Sigmoid colon (tissue), 7 donors: ENCODE results near the gene VPS45. TPM values are rescaled to one million over a fixed set of nuclear protein-coding genes. Genes with fewer than 3 reads are reported as not detected.
A peak's percentile ranks its signal among the peaks of the same experiment; 100 is the strongest.

Experiments
- DNase-seq: peaks from one replicate; pipeline ENCODE4 v3.0.0-alpha.2; 2019
- H3K27ac ChIP-seq, 4 donors: fragments of 200-600 bp; sonication (generic); one replicate each; pipeline ENCODE4 v1.5.1; 2016 to 2019; ENCODE audit warnings: mild to moderate bottlenecking in 1 of 4
- H3K27me3 ChIP-seq, 3 donors: fragments of 200-600 bp; sonication (generic); one replicate each; pipeline ENCODE4 v1.5.1; 2019; ENCODE audit warnings: mild to moderate bottlenecking in 1 of 3
- H3K36me3 ChIP-seq, 4 donors: fragments of 200-600 bp; sonication (generic); one replicate each; pipeline ENCODE4 v1.5.1; 2016 to 2019
- H3K4me1 ChIP-seq, 4 donors: fragments of 200-600 bp; sonication (generic); one replicate each; pipeline ENCODE4 v1.5.1; 2017 to 2019
- H3K4me3 ChIP-seq, 4 donors: fragments of 200-600 bp; sonication (generic); one replicate each; pipeline ENCODE4 v1.5.1; 2017 to 2019; ENCODE audit warnings: mild to moderate bottlenecking in 2 of 4, moderate library complexity in 1 of 4
- H3K9me3 ChIP-seq, 4 donors: fragments of 200-600 bp in 3 of 4; sonication (generic) in 3 of 4; one replicate each; pipeline versions ENCODE4 v1.5.1 to v1.6.1; 2013 to 2019
- CTCF ChIP-seq, 4 experiments: fragments of 450-650 bp in 3 of 4; fragments of 200-600 bp in 1 of 4; IDR thresholded peaks; one replicate each; pipeline ENCODE4 v1.5.1; 2016 to 2019; ENCODE audit warnings: antibody characterized with exemption in 4 of 4, mild to moderate bottlenecking in 3 of 4, moderate library complexity in 2 of 4
- EP300 ChIP-seq, 4 donors: sonication (generic); formaldehyde crosslinking; IDR thresholded peaks; one replicate each; pipeline ENCODE4 v1.6.1; 2017; ENCODE audit warnings: antibody characterized with exemption in 4 of 4
- POLR2A ChIP-seq, 2 donors: fragments of 450-650 bp; IDR thresholded peaks; one replicate each; pipeline ENCODE4 v1.6.1; 2016; ENCODE audit warnings: antibody characterized with exemption in 2 of 2, mild to moderate bottlenecking in 2 of 2, moderate library complexity in 2 of 2
- POLR2AphosphoS5 ChIP-seq, 4 donors: sonication (generic); formaldehyde crosslinking; IDR thresholded peaks; one replicate each; pipeline ENCODE4 v1.6.1; 2017; ENCODE audit warnings: antibody characterized with exemption in 4 of 4
- WGBS, 2 donors: extraction: QIAGEN DNeasy Blood & Tissue Kit; methylation state at CpG; one replicate each; pipeline ENCODE4 v1.1.7; 2013; 5-methylcytosine and 5-hydroxymethylcytosine counted together
- intact Hi-C: fragments of 100-400 bp; cut with DNase I; formaldehyde crosslinking; loops from one replicate; pipeline ENCODE4 v1.15.1; 2023
- polyA plus RNA-seq, 3 donors: library from polyadenylated mRNA; stranded (reverse); fragments of 200-250 nt; gene quantifications; one replicate each; pipeline ENCODE4 v1.2.3, GENCODE V29; 2013
- total RNA-seq, 4 donors: library from RNA; depleted of rRNA; stranded (reverse); fragments of >200 nt; gene quantifications; one replicate each; pipeline ENCODE4 v1.1.0, GENCODE V29; 2016
- donor health status: healthy with polysubstance abuse.
- donor health status: Bipolar disorder and iron deficiency.
- donor health status: healthy.

Gene VPS45
- total RNA-seq (10 to 100 TPM; 44.6 to 68.1 (median 56.0) TPM), polyA plus RNA-seq (10 to 100 TPM; 16.2 to 20.1 (median 19.0) TPM)

DNA sequence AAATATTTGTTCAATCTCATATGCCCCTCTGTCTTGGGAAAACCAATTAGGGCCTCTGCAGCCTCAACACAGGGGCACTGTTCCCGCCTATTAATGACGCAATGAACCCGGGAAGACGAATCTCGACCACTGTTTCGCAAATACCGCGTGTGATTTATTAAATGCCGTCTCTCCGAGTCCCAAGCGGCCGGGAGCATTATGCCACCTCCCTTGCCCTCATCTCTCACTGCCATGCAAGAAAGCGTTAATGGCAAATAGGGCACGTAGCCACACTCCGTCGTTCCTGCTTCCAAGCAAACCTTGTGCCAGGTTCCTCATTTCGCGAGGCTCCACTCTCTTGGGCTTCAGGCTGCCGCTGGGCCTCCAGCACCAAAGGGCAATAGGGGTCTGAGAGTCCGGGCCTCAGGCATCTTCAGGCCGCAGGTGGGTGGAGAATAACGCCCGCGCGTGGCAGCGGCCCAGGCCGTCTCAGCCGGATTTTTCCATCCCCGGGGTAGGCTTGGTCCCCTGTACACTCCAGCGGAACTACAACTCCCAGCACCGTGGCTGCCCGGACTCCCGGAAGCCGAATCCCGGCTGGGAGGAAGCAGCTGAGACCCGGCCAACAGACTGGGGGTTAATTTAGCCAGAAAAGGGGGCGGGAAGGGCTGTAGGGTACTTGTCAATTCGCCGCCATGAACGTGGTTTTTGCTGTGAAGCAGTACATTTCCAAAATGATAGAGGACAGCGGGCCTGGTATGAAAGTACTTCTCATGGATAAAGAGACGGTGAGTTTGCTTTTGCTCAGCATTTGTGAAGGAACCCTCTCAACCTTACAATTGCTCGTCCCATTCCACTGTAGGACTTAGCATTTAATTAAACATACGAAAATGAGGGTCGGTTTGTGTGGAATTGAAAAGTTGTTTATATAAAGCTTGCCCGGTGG is at the start of gene VPS45:
Gene VPS45 (plus strand): TSS at position 593 of the 925 bp plus-strand sequence. CDS start 82 bp downstream, at position 675.
- Histone ChIP-seq H3K27me3 (no peaks in the 10 kb centered on the region), H3K36me3 (peaks cover 0 to 20% (median 7%) of the 10 kb centered on the region in 4 donors), H3K4me3 (peak within 1 kb of the TSS; percentile 64 to 84 (median 71)), H3K9me3 (no peaks in the 10 kb centered on the region), H3K4me1 (peaks cover 0 to 37% (median 25%) of the 10 kb centered on the region in 4 donors), H3K27ac (peak within 1 kb of the TSS; percentile 97 to 99 (median 98))
- WGBS, 2 donors: 1% methylated on average over 46 of the region's 46 CpGs
- peak; percentile 30 to 44 for TF ChIP-seq POLR2A (IDR thresholded peaks at IDR 0.05)
- peak in 1 of 4 experiments; percentile 37 for TF ChIP-seq CTCF (IDR thresholded peaks at IDR 0.05)
- peak in 1 of 4 donors; percentile 40 for TF ChIP-seq EP300 (IDR thresholded peaks at IDR 0.05)
- peak; percentile 38 to 77 (median 59) for TF ChIP-seq POLR2AphosphoS5 (IDR thresholded peaks at IDR 0.05)
- intact Hi-C loops: loop anchor here (5.0 to 10.0 kb wide), 2 partner anchors 80 to 183 kb away; partner anchors contain the start of gene PLEKHO1
- peak; percentile 96 for DNase-seq

DNA sequence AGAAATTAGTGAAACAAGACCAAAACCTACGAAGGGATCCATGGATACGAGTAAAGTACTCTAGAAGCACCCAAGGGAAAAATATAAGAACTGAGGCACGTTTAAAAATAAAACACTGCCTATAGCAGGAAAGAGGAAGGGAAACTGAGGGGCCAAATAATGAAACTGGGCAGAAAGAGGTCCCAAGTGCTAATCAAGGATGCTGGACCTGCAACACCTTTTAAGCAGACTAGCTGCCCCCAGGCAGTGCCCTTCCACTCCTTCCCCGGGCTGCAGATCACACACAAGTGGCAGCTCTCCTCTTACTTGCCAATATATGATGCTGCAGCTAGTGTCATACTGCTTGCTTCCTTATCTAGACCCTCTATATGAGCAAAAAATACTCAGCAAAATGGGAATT is 49.4 kb upstream of the VPS45 start:
- WGBS, 2 donors: 85 to 93% methylated on average over 4 of the region's 4 CpGs
- TF ChIP-seq POLR2AphosphoS5 (IDR thresholded peaks at IDR 0.05) (no peak), POLR2A (IDR thresholded peaks at IDR 0.05) (no peak), EP300 (IDR thresholded peaks at IDR 0.05) (no peak), CTCF (IDR thresholded peaks at IDR 0.05) (no peak)

GRCh38 chr1:150020711-150021110 is 46.9 kb upstream of the VPS45 start:
- TF ChIP-seq CTCF (IDR thresholded peaks at IDR 0.05) (no peak), EP300 (IDR thresholded peaks at IDR 0.05) (no peak), POLR2A (IDR thresholded peaks at IDR 0.05) (no peak), POLR2AphosphoS5 (IDR thresholded peaks at IDR 0.05) (no peak)
- Histone ChIP-seq H3K36me3 (no peaks in the 10 kb centered on the region), H3K9me3 (no peaks in the 10 kb centered on the region), H3K27me3 (no peaks in the 10 kb centered on the region), H3K4me1 (no peaks in the 10 kb centered on the region), H3K27ac (no peak overlapping the region), H3K4me3 (no peak overlapping the region)
- intact Hi-C loops: no loop called here
- WGBS, 2 donors: 76 to 92% methylated on average over 2 of the region's 2 CpGs
- no peak for DNase-seq

More for the DNA sequence above, 49.4 kb upstream of the VPS45 start:
- Histone ChIP-seq H3K36me3 (no peaks in the 10 kb centered on the region), H3K4me3 (no peak overlapping the region), H3K27me3 (no peaks in the 10 kb centered on the region), H3K4me1 (no peaks in the 10 kb centered on the region), H3K27ac (no peak overlapping the region), H3K9me3 (no peaks in the 10 kb centered on the region)
- intact Hi-C loops: no loop called here
- no peak for DNase-seq

DNA sequence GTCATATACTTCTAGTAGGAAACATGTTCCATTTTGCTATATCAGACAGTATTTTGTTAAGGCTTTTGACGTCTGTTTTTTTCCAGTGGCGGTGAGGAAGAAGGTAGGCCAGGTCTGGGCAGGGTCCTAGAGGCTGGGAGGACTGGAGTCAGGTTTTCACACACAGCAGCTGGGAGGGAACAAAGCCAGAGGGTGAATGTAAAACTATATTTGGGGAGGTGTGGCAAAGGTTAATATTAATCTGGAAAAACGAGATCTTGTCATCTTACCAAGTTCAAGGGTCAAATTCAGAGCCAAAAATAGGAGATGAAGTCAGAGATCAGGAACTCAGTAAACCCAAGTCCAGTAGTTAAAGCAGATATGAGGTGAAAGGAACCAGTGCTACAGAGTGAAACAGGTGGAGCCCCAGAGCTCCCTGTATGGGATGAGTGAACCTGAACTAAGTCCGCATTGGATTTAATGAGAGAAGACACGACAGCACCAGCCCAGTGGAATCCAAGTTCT is 46.3 kb upstream of the VPS45 start:
- intact Hi-C loops: no loop called here
- Histone ChIP-seq H3K4me1 (no peaks in the 10 kb centered on the region), H3K9me3 (no peaks in the 10 kb centered on the region), H3K27me3 (no peaks in the 10 kb centered on the region), H3K27ac (no peak overlapping the region), H3K36me3 (no peaks in the 10 kb centered on the region), H3K4me3 (no peak overlapping the region)
- 17 to 58% methylated on average over 5 of the region's 5 CpGs for WGBS, 2 donors
- no peak for TF ChIP-seq POLR2AphosphoS5 (IDR thresholded peaks at IDR 0.05)
- TF ChIP-seq EP300 (IDR thresholded peaks at IDR 0.05): no peak
- no peak for TF ChIP-seq POLR2A (IDR thresholded peaks at IDR 0.05)
- TF ChIP-seq CTCF (IDR thresholded peaks at IDR 0.05): no peak
- DNase-seq: no peak
